ENCODE data around the gene KIFC3.

The KIFC3 gene

GRCh38 chr16:57769541-57770145 is 32.6 kb downstream of the KIFC3 start:
- Histone ChIP-seq H3K27me3 (ENCODE audit: control insufficient read depth in 5 of 5, insufficient read depth in 4 of 5, low read length in 5 of 5) (no peaks in the 10 kb centered on the region), H3K4me3 (ENCODE audit: low read depth in 1 of 5, low read length in 5 of 5) (no peak overlapping the region), H3K36me3 (ENCODE audit: control insufficient read depth in 5 of 5, insufficient read depth in 5 of 5, low read length in 5 of 5) (peaks cover 0 to 75% (median 65%) of the 10 kb centered on the region in 5 donors), H3K9me3 (ENCODE audit: control insufficient read depth in 5 of 5, low read length in 5 of 5) (no peaks in the 10 kb centered on the region), H3K9ac (ENCODE audit: low read length in 5 of 5) (no peak overlapping the region), H3K27ac (ENCODE audit: low read depth, low read length) (no peak overlapping the region), H3K4me1 (ENCODE audit: control insufficient read depth in 5 of 5, insufficient read depth in 5 of 5, low read length in 5 of 5) (no peaks in the 10 kb centered on the region)

- Histone ChIP-seq H3K4me1 (ENCODE audit: control insufficient read depth in 5 of 5, insufficient read depth in 5 of 5, low read length in 5 of 5) (no peaks in the 10 kb centered on the region), H3K36me3 (ENCODE audit: control insufficient read depth in 5 of 5, insufficient read depth in 5 of 5, low read length in 5 of 5) (peaks cover 0 to 92% (median 77%) of the 10 kb centered on the region in 5 donors), H3K9me3 (ENCODE audit: control insufficient read depth in 5 of 5, low read length in 5 of 5) (no peaks in the 10 kb centered on the region), H3K9ac (ENCODE audit: low read length in 5 of 5) (no peak overlapping the region), H3K27me3 (ENCODE audit: control insufficient read depth in 5 of 5, insufficient read depth in 4 of 5, low read length in 5 of 5) (no peaks in the 10 kb centered on the region), H3K4me3 (ENCODE audit: low read depth in 1 of 5, low read length in 5 of 5) (no peak overlapping the region), H3K27ac (ENCODE audit: low read depth, low read length) (no peak overlapping the region)
Measured at GRCh38 chr16:57766714-57767348, 35.5 kb downstream of the KIFC3 start.

- no peak overlapping the region for H3K9ac ChIP-seq (ENCODE audit: low read length in 5 of 5)
- H3K4me3 ChIP-seq (ENCODE audit: low read depth in 1 of 5, low read length in 5 of 5): no peak overlapping the region
- H3K27me3 ChIP-seq (ENCODE audit: control insufficient read depth in 5 of 5, insufficient read depth in 4 of 5, low read length in 5 of 5): no peaks in the 10 kb centered on the region
- no peaks in the 10 kb centered on the region for H3K9me3 ChIP-seq (ENCODE audit: control insufficient read depth in 5 of 5, low read length in 5 of 5)
- no peaks in the 10 kb centered on the region for H3K4me1 ChIP-seq (ENCODE audit: control insufficient read depth in 5 of 5, insufficient read depth in 5 of 5, low read length in 5 of 5)
- H3K27ac ChIP-seq (ENCODE audit: low read depth, low read length): no peak overlapping the region
- peaks cover 0 to 94% (median 80%) of the 10 kb centered on the region in 5 donors for H3K36me3 ChIP-seq (ENCODE audit: control insufficient read depth in 5 of 5, insufficient read depth in 5 of 5, low read length in 5 of 5)
Measured at GRCh38 chr16:57765160-57765728, 37.0 kb downstream of the KIFC3 start.

- no peak overlapping the region for H3K4me3 ChIP-seq (ENCODE audit: low read depth in 1 of 5, low read length in 5 of 5)
- no peaks in the 10 kb centered on the region for H3K9me3 ChIP-seq (ENCODE audit: control insufficient read depth in 5 of 5, low read length in 5 of 5)
- H3K27ac ChIP-seq (ENCODE audit: low read depth, low read length): no peak overlapping the region
- peaks cover 0 to 4% (median 0%) of the 10 kb centered on the region in 5 donors for H3K4me1 ChIP-seq (ENCODE audit: control insufficient read depth in 5 of 5, insufficient read depth in 5 of 5, low read length in 5 of 5)
- no peaks in the 10 kb centered on the region for H3K27me3 ChIP-seq (ENCODE audit: control insufficient read depth in 5 of 5, insufficient read depth in 4 of 5, low read length in 5 of 5)
- H3K36me3 ChIP-seq (ENCODE audit: control insufficient read depth in 5 of 5, insufficient read depth in 5 of 5, low read length in 5 of 5): peaks cover 0 to 94% (median 74%) of the 10 kb centered on the region in 5 donors
- no peak overlapping the region for H3K9ac ChIP-seq (ENCODE audit: low read length in 5 of 5)
Measured at GRCh38 chr16:57764341-57765159, 37.7 kb downstream of the KIFC3 start.

- Histone ChIP-seq H3K9ac (ENCODE audit: low read length in 5 of 5) (no peak overlapping the region), H3K27me3 (ENCODE audit: control insufficient read depth in 5 of 5, insufficient read depth in 4 of 5, low read length in 5 of 5) (no peaks in the 10 kb centered on the region), H3K4me1 (ENCODE audit: control insufficient read depth in 5 of 5, insufficient read depth in 5 of 5, low read length in 5 of 5) (peaks cover 0 to 9% (median 4%) of the 10 kb centered on the region in 5 donors), H3K27ac (ENCODE audit: low read depth, low read length) (no peak overlapping the region), H3K4me3 (ENCODE audit: low read depth in 1 of 5, low read length in 5 of 5) (no peak overlapping the region), H3K36me3 (ENCODE audit: control insufficient read depth in 5 of 5, insufficient read depth in 5 of 5, low read length in 5 of 5) (peaks cover 0 to 94% (median 74%) of the 10 kb centered on the region in 5 donors), H3K9me3 (ENCODE audit: control insufficient read depth in 5 of 5, low read length in 5 of 5) (no peaks in the 10 kb centered on the region)
Measured at GRCh38 chr16:57764006-57764340, 38.3 kb downstream of the KIFC3 start.

- Histone ChIP-seq H3K4me3 (ENCODE audit: low read depth in 1 of 5, low read length in 5 of 5) (no peak overlapping the region), H3K27ac (ENCODE audit: low read depth, low read length) (no peak overlapping the region), H3K27me3 (ENCODE audit: control insufficient read depth in 5 of 5, insufficient read depth in 4 of 5, low read length in 5 of 5) (no peaks in the 10 kb centered on the region), H3K9ac (ENCODE audit: low read length in 5 of 5) (no peak overlapping the region), H3K9me3 (ENCODE audit: control insufficient read depth in 5 of 5, low read length in 5 of 5) (no peaks in the 10 kb centered on the region), H3K4me1 (ENCODE audit: control insufficient read depth in 5 of 5, insufficient read depth in 5 of 5, low read length in 5 of 5) (peaks cover 0 to 15% (median 6%) of the 10 kb centered on the region in 5 donors), H3K36me3 (ENCODE audit: control insufficient read depth in 5 of 5, insufficient read depth in 5 of 5, low read length in 5 of 5) (peaks cover 0 to 94% (median 72%) of the 10 kb centered on the region in 5 donors)
Measured at GRCh38 chr16:57763285-57764005, 38.8 kb downstream of the KIFC3 start.

- peaks cover 0 to 24% (median 7%) of the 10 kb centered on the region in 5 donors for H3K4me1 ChIP-seq (ENCODE audit: control insufficient read depth in 5 of 5, insufficient read depth in 5 of 5, low read length in 5 of 5)
- no peak overlapping the region for H3K27ac ChIP-seq (ENCODE audit: low read depth, low read length)
- no peaks in the 10 kb centered on the region for H3K9me3 ChIP-seq (ENCODE audit: control insufficient read depth in 5 of 5, low read length in 5 of 5)
- H3K4me3 ChIP-seq (ENCODE audit: low read depth in 1 of 5, low read length in 5 of 5): no peak overlapping the region
- no peak overlapping the region for H3K9ac ChIP-seq (ENCODE audit: low read length in 5 of 5)
- peaks cover 0 to 84% (median 65%) of the 10 kb centered on the region in 5 donors for H3K36me3 ChIP-seq (ENCODE audit: control insufficient read depth in 5 of 5, insufficient read depth in 5 of 5, low read length in 5 of 5)
- H3K27me3 ChIP-seq (ENCODE audit: control insufficient read depth in 5 of 5, insufficient read depth in 4 of 5, low read length in 5 of 5): no peaks in the 10 kb centered on the region
Measured at GRCh38 chr16:57762365-57763040, 39.8 kb downstream of the KIFC3 start.

- no peak overlapping the region for H3K9ac ChIP-seq (ENCODE audit: low read length in 5 of 5)
- H3K27me3 ChIP-seq (ENCODE audit: control insufficient read depth in 5 of 5, insufficient read depth in 4 of 5, low read length in 5 of 5): no peaks in the 10 kb centered on the region
- peaks cover 0 to 27% (median 10%) of the 10 kb centered on the region in 5 donors for H3K4me1 ChIP-seq (ENCODE audit: control insufficient read depth in 5 of 5, insufficient read depth in 5 of 5, low read length in 5 of 5)
- H3K27ac ChIP-seq (ENCODE audit: low read depth, low read length): no peak overlapping the region
- H3K36me3 ChIP-seq (ENCODE audit: control insufficient read depth in 5 of 5, insufficient read depth in 5 of 5, low read length in 5 of 5): peaks cover 0 to 79% (median 60%) of the 10 kb centered on the region in 5 donors
- no peak overlapping the region for H3K4me3 ChIP-seq (ENCODE audit: low read depth in 1 of 5, low read length in 5 of 5)
- no peaks in the 10 kb centered on the region for H3K9me3 ChIP-seq (ENCODE audit: control insufficient read depth in 5 of 5, low read length in 5 of 5)
Measured at GRCh38 chr16:57761957-57762356, 40.3 kb downstream of the KIFC3 start.

- H3K36me3 ChIP-seq (ENCODE audit: control insufficient read depth in 5 of 5, insufficient read depth in 5 of 5, low read length in 5 of 5): peaks cover 0 to 76% (median 58%) of the 10 kb centered on the region in 5 donors
Measured at GRCh38 chr16:57761301-57761700, 41.0 kb downstream of the KIFC3 start.

More at GRCh38 chr16:57761301-57761700, 41.0 kb downstream of the KIFC3 start:
- Histone ChIP-seq H3K9me3 (ENCODE audit: control insufficient read depth in 5 of 5, low read length in 5 of 5) (no peaks in the 10 kb centered on the region), H3K27me3 (ENCODE audit: control insufficient read depth in 5 of 5, insufficient read depth in 4 of 5, low read length in 5 of 5) (no peaks in the 10 kb centered on the region), H3K9ac (ENCODE audit: low read length in 5 of 5) (no peak overlapping the region), H3K27ac (ENCODE audit: low read depth, low read length) (no peak overlapping the region), H3K4me3 (ENCODE audit: low read depth in 1 of 5, low read length in 5 of 5) (no peak overlapping the region), H3K4me1 (ENCODE audit: control insufficient read depth in 5 of 5, insufficient read depth in 5 of 5, low read length in 5 of 5) (peaks cover 0 to 27% (median 10%) of the 10 kb centered on the region in 5 donors)

All from subcutaneous abdominal adipose tissue (tissue), 5 donors.